Endothelial cell (in vitro differentiated cells): ENCODE measurements around the gene GSE1. TPM values are rescaled to one million over a fixed set of nuclear protein-coding genes. Genes with fewer than 3 reads are reported as not detected.

Experiments
- DNase-seq: peaks from one replicate; pipeline ENCODE4 v3.0.0; 2021; ENCODE audit warnings: low spot score
- H3K27ac Mint-ChIP-seq: one replicate; pipeline ENCODE4 v1.8.0; 2021; ENCODE audit warnings: mixed read lengths, inconsistent platforms; ENCODE audit not compliant: unreplicated experiment
- H3K27me3 Mint-ChIP-seq: one replicate; pipeline ENCODE4 v1.8.0; 2021; ENCODE audit warnings: mild to moderate bottlenecking, moderate library complexity, mixed read lengths, inconsistent platforms; ENCODE audit not compliant: unreplicated experiment
- H3K36me3 Mint-ChIP-seq: one replicate; pipeline ENCODE4 v1.8.0; 2021; ENCODE audit warnings: mild to moderate bottlenecking, low read depth, mixed read lengths, inconsistent platforms; ENCODE audit not compliant: unreplicated experiment
- H3K4me1 Mint-ChIP-seq: one replicate; pipeline ENCODE4 v1.8.0; 2021; ENCODE audit warnings: mild to moderate bottlenecking, mixed read lengths, inconsistent platforms; ENCODE audit not compliant: unreplicated experiment
- H3K4me3 Mint-ChIP-seq: one replicate; pipeline ENCODE4 v1.8.0; 2021; ENCODE audit warnings: mild to moderate bottlenecking, mixed read lengths, inconsistent platforms; ENCODE audit not compliant: unreplicated experiment
- H3K9me3 Mint-ChIP-seq: one replicate; pipeline ENCODE4 v1.8.0; 2021; ENCODE audit warnings: mixed read lengths, inconsistent platforms; ENCODE audit not compliant: unreplicated experiment
- CTCF ChIP-seq: fragments of 200-600 bp; sonication (generic); IDR thresholded peaks from one replicate; pipeline ENCODE4 v1.5.0; 2021; ENCODE audit warnings: antibody characterized with exemption; ENCODE audit not compliant: unreplicated experiment
- long read RNA-seq: library from polyadenylated mRNA; unstranded; transcript quantifications from one replicate; pipeline ENCODE4 v2.0.0, GENCODE V29; 2020; ENCODE audit not compliant: unreplicated experiment
- total RNA-seq: library from RNA; stranded (reverse); fragmentation: NEBNext Ultra II Directional; extraction: Animal tissue kit (Norgen Biotek cat#: 25700); gene quantifications from one replicate; pipeline ENCODE4 v1.2.1, GENCODE V29; 2021; ENCODE audit not compliant: unreplicated experiment

GSE1 gene
- total RNA-seq, result 23.9 TPM
- long read RNA-seq, partial matches to known transcripts, result 0 of 1 reads
- long read RNA-seq, other reads (novel, unspliced or antisense), result 1 of 1 reads

- TF ChIP-seq CTCF, result no peak
- H3K36me3 Mint-ChIP-seq, result no peaks in the 10 kb centered on the region
- H3K4me1 Mint-ChIP-seq, result peaks cover 7% of the 10 kb centered on the region
- no peak within 1 kb of the TSS for H3K27ac Mint-ChIP-seq
- no peak within 1 kb of the TSS for H3K4me3 Mint-ChIP-seq
- H3K27me3 Mint-ChIP-seq, result peaks cover 14% of the 10 kb centered on the region
- H3K9me3 Mint-ChIP-seq, result no peaks in the 10 kb centered on the region
- DNase-seq, result peak; percentile 67
These were observed at the start of gene GSE1 for GRCh38 chr16:85612801-85613603. GSE1 (plus strand) TSS chr16:85613322; CDS start chr16:85613392, 70 bp downstream.

GRCh38 chr16:85563515-85564276 is 49.4 kb upstream of the GSE1 start:
- Mint-ChIP-seq H3K9me3 (no peaks in the 10 kb centered on the region), H3K36me3 (no peaks in the 10 kb centered on the region), H3K4me1 (peaks cover 25% of the 10 kb centered on the region), H3K27ac (peak overlapping the region; percentile 32), H3K4me3 (no peak overlapping the region), H3K27me3 (peaks cover 10% of the 10 kb centered on the region)
- TF ChIP-seq CTCF, result no peak
- peak; percentile 66 for DNase-seq

- H3K27ac Mint-ChIP-seq, result peak overlapping the region; percentile 57
- peaks cover 11% of the 10 kb centered on the region for H3K27me3 Mint-ChIP-seq
- no peaks in the 10 kb centered on the region for H3K36me3 Mint-ChIP-seq
- peak; percentile 67 for TF ChIP-seq CTCF
- no peaks in the 10 kb centered on the region for H3K9me3 Mint-ChIP-seq
- H3K4me3 Mint-ChIP-seq, result no peak overlapping the region
- peaks cover 27% of the 10 kb centered on the region for H3K4me1 Mint-ChIP-seq
- DNase-seq, result no peak
These were observed 48.7 kb upstream of the GSE1 start for GRCh38 chr16:85564277-85565051.

- H3K4me1 Mint-ChIP-seq, result peaks cover 34% of the 10 kb centered on the region
- no peaks in the 10 kb centered on the region for H3K36me3 Mint-ChIP-seq
- H3K9me3 Mint-ChIP-seq, result no peaks in the 10 kb centered on the region
- peaks cover 12% of the 10 kb centered on the region for H3K27me3 Mint-ChIP-seq
- no peak overlapping the region for H3K27ac Mint-ChIP-seq
- TF ChIP-seq CTCF, result no peak
- no peak overlapping the region for H3K4me3 Mint-ChIP-seq
- no peak for DNase-seq
These were observed 47.8 kb upstream of the GSE1 start for GRCh38 chr16:85565340-85565739.
